GM12878 (cell line): ENCODE measurements around the gene ZNF302.

Experiments used
- IKZF1 ChIP-seq: fragments of 450-650 bp; conservative IDR thresholded peaks from 2 replicates; pipeline ENCODE4 v1.6.1; 2017; ENCODE audit warnings: antibody characterized with exemption, mild to moderate bottlenecking
- POLR2AphosphoS5 ChIP-seq: IDR thresholded peaks from 2 replicates; pipeline ENCODE4 v1.6.1; 2011; ENCODE audit warnings: mild to moderate bottlenecking, low read length, inconsistent platforms
- TF ChIP-seq, protein P1 (sequence below), 3 experiments: IDR thresholded peaks in 2 of 3; conservative IDR thresholded peaks in 1 of 3; 2 replicates each; pipeline ENCODE4 v1.5.1; 2011; ENCODE audit warnings: low read depth in 3 of 3, low read length in 3 of 3, mild to moderate bottlenecking in 3 of 3, control low read depth in 2 of 3, moderate library complexity in 2 of 3, inconsistent platforms in 1 of 3, mixed read lengths in 1 of 3; ENCODE audit not compliant: control insufficient read depth in 2 of 3, insufficient read depth in 1 of 3; ENCODE audit errors: extremely low read depth in 1 of 3

DNA sequence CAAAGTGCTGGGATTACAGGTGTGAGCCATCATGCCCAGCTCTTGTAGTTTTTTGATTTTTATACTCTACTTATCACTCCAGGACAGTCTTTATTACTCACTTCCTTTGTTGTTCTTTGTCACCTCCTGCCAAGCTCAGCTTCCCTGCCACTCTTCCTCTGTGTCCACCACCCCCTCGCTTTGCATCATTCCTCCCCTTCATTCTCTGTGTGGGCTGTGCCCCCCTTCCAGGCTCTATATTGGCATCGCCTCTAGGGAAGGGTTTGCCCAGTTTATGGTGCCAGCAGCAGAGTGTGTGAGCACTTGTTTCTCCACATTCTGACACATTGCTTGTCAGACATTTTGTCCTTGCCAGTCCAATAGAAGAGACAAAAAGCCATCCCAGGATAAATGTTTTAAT is 15.1 kb downstream of the ZNF302 start:
- TF ChIP-seq, protein P1, sequence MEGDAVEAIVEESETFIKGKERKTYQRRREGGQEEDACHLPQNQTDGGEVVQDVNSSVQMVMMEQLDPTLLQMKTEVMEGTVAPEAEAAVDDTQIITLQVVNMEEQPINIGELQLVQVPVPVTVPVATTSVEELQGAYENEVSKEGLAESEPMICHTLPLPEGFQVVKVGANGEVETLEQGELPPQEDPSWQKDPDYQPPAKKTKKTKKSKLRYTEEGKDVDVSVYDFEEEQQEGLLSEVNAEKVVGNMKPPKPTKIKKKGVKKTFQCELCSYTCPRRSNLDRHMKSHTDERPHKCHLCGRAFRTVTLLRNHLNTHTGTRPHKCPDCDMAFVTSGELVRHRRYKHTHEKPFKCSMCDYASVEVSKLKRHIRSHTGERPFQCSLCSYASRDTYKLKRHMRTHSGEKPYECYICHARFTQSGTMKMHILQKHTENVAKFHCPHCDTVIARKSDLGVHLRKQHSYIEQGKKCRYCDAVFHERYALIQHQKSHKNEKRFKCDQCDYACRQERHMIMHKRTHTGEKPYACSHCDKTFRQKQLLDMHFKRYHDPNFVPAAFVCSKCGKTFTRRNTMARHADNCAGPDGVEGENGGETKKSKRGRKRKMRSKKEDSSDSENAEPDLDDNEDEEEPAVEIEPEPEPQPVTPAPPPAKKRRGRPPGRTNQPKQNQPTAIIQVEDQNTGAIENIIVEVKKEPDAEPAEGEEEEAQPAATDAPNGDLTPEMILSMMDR (IDR thresholded peaks at IDR 0.05 in 2 of 3, conservative IDR thresholded peaks at IDR 0.05 in 1 of 3; ENCODE audit: control insufficient read depth in 2 of 3, extremely low read depth in 1 of 3, insufficient read depth in 1 of 3, low read depth in 3 of 3, low read length in 3 of 3): no peak
- no peak for TF ChIP-seq POLR2AphosphoS5
- no peak for TF ChIP-seq IKZF1
